Stimulated activated CD4-positive, alpha-beta T cell treated with anti-CD3 and anti-CD28 coated beads, Interleukin-12 subunit alpha, Interleukin-12 subunit beta, amount 100 ng/mL, for 24 hours (primary cell): ENCODE measurements around the gene GIPC1.
"Not testable (repeated sequence)": the region's sequence is repeated elsewhere in the genome, so short reads cannot be mapped to it uniquely, and the experiment has no call there.

Source experiments
- DNase-seq, 2 experiments: peaks; one replicate each; pipeline ENCODE4 v3.0.0-alpha.2; 2020; ENCODE audit warnings: low read depth in 2 of 2

The GIPC1 gene

GRCh38 chr19:14517840-14518505 lies 22.0 kb upstream of the GIPC1 start, which contains the start of gene DNAJB1:
DNAJB1 (minus strand) TSS chr19:14518397; CDS start chr19:14518349, 48 bp downstream.
- DNase-seq: peak; percentile 52 to 57

- no peak for DNase-seq
Observed at GRCh38 chr19:14517446-14517839, 21.5 kb upstream of the GIPC1 start.

GRCh38 chr19:14516746-14517438 lies 21.0 kb upstream of the GIPC1 start:
- DNase-seq: no peak

- DNase-seq: no peak
Observed at GRCh38 chr19:14516048-14516534, 20.2 kb upstream of the GIPC1 start.

GRCh38 chr19:14515501-14516047 lies 19.6 kb upstream of the GIPC1 start:
- no peak for DNase-seq

GRCh38 chr19:14514215-14514863 lies 18.4 kb upstream of the GIPC1 start:
- DNase-seq: no peak

- no peak for DNase-seq
Observed at GRCh38 chr19:14512406-14512961, 16.6 kb upstream of the GIPC1 start.

- DNase-seq: no peak
Observed at GRCh38 chr19:14511229-14511593, 15.3 kb upstream of the GIPC1 start.

- DNase-seq: no peak
Observed at GRCh38 chr19:14510311-14511228, 14.6 kb upstream of the GIPC1 start.

GRCh38 chr19:14507704-14508542 lies 12.0 kb upstream of the GIPC1 start:
- DNase-seq: no peak

GRCh38 chr19:14505488-14506239 lies 9.7 kb upstream of the GIPC1 start:
- peak in 1 of 2 experiments; percentile 69 for DNase-seq

- DNase-seq: not testable (repeated sequence)
Observed at GRCh38 chr19:14504575-14504974, 8.6 kb upstream of the GIPC1 start.

GRCh38 chr19:14503285-14503684 lies 7.4 kb upstream of the GIPC1 start:
- DNase-seq: no peak

- no peak for DNase-seq
Observed at GRCh38 chr19:14502334-14503092, 6.6 kb upstream of the GIPC1 start.

- DNase-seq: no peak
Observed at GRCh38 chr19:14497228-14497921, 1.4 kb upstream of the GIPC1 start.

- no peak for DNase-seq
Observed at GRCh38 chr19:14496834-14497227, 904 bp upstream of the GIPC1 start.

- DNase-seq: no peak
Observed at GRCh38 chr19:14495672-14496028, 277 bp downstream of the GIPC1 start.
